GM19023 (cell line): ENCODE results near the gene NATD1.

Experiments
- ATAC-seq: cut with Tn5 transposase; IDR thresholded peaks from one replicate; pipeline ENCODE4 v1.9.1; 2021; ENCODE audit warnings: mild to moderate bottlenecking, moderate library complexity; ENCODE audit not compliant: unreplicated experiment

NATD1 gene

DNA sequence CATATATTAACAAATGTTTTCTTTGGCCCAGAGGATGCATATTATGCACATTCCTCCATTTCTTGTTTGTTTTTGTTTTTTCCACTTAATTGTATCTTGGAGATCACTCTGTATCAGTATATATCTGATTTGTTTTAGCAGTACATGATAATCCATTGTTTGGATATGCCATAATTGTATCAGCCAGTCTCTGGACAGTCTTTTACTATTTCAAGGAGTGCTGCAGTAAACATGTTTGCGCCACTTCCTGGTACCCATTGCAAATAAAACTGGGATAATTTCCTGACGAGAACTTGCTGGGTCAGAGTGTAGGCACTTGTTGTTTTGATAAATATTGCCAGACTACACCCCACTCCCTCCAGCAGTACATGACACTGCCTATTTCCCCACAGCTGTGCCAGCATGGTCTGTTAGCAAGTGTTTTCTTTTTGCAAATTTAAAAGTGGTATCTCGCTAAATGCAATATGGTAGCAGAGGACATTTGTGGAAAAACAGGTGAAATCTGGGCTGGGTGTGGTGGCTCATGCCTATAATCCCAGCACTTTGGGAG, 34.3 kb downstream of the NATD1 start:
- no peak for ATAC-seq

DNA sequence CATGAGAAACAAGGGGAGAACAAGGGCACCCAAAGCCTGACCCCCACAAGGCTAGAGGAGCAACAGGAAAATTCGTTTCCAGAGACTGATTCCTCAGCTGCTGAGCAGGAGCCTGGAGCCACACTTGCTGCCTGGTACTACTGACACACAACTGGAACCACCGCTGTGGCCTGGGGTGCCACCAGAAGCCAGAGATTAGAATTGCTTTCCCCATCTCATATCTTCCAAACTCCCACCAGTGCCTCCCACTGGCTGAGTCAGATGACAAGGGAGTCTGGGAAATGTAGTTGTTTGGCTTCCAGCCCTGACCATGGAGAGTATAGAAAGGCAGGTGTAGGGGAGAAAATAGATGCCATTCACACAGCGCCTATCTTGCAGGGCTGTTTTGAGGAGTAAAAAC, 35.1 kb downstream of the NATD1 start:
- ATAC-seq, result no peak

DNA sequence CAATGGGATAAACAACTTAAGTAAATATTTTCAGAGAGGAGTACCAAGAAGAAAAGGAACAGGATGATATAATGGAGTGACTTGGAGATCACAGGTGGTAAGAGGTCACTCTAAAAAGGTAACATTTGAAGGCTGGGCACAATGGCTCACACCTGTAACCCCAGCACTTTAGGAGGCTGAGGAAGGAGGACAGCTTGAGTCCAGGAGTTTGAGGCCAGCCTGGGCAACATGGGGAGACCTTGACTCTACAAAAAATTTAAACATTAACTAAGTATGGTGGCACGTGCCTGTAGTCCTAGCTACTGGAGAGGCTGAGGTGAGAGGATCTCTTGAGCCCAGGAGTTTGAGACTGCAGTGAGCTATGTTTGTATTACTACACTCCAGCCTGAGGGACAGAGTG, 35.9 kb downstream of the NATD1 start:
- no peak for ATAC-seq

DNA sequence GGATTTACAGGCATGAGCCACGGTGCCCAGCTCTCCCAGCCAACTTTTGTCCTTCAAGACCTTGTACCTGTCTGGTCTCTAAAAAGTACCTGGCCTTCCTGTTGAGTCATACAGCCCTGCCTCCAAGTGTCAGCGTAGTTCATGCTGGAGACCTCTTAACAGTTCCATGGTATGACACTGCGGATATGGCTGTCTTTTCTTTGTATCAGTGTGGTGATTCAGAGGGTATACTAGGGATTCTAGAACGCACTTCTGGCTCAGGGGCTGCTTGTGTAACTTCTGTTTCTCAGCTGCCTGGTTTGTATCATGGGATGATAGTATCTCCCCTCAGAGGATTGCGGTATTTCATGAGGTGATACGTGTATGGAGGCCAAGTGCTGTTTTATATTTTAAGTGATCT, 37.3 kb downstream of the NATD1 start:
- ATAC-seq, result no peak

DNA sequence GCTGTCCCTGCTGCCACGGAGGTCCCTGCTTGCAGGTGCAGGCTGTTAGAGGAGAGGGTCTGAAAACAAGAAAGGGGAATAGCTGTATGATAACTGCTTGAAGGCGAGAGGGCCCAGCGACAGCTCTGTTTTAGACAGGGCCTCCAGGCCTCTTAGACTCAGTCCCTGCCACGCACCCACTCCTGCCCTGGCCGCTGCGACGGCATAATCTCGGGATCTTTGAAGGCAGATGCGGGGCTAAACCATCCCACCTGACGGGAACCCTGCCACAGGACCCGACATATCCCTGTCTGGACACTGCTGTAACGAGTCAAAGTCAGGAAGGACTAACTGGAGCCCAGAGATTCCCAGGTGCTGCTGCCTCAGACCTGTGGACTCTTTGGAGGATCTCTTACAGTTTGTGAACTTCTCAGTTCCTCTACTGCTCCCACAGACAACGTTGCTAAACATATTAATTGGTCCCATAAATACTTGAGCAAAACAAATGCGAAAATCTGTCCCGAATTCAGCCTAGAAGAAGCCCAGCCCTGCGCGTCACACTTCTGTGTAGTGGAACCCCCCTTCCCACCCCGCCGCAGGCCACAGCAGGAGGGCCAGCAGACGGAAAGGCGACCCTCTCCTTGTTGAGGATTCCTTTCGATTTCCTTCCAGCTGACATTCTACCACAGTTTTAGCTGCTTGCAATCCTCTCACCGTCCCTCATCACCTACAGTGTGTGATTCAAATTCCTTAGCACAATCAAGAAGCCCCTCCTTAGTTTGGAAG, 38.3 kb downstream of the NATD1 start:
- ATAC-seq, result peak; percentile 8

DNA sequence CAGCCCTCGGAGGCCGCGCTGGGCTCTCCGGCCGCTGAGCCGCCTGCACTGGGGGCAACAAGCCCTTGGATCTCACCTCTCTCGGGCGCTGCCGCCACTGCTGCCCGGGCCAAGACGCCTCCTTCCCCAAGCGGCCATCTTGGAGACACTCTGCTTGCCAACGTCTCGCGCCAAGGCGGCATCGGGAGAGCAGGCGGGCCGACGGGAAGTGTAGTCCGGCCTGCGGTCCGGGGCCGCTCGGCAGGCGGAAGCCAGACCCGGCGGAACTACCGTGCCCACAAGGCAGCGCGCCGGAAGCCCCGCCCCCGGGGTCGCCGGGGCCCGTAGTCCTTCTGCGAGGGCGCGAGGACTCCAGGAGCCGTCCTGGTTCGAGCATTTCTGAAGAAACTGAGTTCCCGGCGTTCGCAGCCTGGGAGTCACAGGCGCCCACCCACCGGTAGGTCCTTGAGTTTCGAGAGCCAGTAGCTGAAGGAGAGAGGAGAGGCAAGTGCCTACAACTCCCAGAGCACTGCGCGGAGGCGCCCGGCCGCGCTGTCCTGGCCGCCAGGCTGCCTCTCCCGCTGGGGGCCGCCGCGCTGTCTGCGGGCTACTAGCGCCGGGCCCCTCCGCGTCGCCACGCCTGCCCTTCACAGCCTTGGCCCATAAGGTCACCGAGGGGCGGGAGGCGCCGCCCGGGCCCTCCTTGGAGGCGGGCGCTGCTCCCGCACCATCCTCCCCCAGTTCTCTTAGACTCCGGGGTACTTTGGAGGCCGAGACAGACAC, 39.0 kb downstream of the NATD1 start, which contains the start of gene TMEM11:
Gene TMEM11 (minus strand): TSS at position 147 of the 762 bp plus-strand sequence. CDS start 9 bp downstream, at position 138.
- peak; percentile 86 for ATAC-seq

DNA sequence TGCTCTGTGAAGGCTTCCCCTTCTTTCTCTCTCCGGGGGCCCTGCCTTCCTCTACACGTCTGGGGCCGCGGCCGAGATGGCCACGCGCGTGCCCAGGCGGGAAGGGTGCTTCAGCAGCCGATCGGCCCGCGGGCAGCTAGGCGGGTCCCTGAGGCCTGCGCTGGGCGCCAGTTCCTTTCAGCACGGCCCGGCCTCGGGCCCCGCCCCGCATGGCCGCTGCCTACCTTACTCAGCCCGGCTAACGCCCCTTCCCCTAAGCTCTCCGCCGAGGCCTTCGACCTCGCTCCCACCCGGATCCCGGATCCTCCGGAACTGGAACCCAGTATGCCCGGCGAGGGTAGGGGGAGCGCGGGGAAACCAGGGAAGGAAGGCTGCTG, 39.6 kb downstream of the NATD1 start:
- ATAC-seq, result peak; percentile 6

DNA sequence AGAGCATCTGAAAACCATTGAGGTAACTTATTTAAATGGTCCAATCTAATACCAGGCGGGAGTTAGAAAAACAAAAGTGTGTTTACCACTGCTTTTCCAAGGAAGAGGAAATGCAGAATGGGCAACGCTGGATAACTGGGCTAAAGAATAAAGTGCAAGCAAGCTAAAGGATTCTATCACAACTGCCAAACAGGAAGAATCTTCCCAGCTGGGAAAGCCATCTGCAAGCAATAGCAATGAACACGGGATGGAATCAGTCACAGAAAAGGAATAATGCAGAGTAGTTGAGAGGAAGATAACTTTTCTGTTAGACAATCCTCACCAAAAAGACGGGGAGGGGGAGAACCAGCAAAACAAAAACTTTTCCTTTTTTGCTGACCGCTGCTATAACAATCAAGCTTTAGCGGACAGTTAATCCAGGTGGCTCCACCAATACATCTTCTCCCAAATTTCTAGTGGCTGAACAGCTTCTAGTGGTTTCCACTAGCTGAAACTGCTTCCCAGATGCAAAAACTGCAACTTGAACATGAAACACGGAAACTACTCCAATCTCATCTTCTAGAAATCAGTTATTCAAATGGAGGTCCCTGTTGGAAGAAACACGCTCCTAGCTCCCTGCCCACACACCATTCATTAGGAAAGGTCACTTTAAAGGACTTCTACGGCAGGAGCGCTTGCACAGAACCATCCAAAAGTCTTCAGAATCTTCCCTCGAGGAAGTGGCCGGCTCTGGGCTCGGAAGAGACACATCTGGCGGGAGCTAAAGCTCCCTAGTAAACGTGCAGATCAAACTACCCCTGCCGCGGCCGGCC, 40.2 kb downstream of the NATD1 start:
- ATAC-seq, result no peak

DNA sequence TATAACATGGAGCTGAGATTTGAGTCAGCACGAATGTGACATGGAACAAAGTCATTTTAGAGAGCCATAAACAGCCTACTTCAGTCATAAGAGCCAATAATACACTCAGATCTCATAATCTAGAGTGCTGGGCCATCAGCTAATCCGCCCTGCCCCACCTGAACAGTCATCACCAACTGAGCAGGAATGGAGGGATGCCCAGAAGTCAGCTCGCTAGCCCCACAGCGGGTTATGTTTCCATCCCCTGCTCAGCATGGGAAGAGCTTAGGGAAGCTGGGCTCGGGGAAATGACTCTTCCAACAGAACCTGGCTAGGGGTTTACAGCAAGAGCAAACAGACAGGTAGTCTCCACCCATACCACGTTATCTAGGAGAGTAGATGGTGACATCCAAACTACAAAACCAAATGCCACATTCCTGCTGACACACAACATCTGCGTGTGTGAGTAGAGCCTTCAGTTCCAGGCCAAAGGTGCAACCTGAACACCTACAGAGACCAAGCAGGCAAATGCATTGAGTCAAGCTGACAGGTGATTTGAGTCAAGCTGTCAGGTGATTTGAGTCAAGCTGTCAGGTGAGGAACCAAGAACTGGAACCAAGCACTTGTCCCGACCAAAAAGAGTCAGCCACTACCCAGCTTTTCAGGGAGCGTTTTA, 41.3 kb downstream of the NATD1 start:
- no peak for ATAC-seq

DNA sequence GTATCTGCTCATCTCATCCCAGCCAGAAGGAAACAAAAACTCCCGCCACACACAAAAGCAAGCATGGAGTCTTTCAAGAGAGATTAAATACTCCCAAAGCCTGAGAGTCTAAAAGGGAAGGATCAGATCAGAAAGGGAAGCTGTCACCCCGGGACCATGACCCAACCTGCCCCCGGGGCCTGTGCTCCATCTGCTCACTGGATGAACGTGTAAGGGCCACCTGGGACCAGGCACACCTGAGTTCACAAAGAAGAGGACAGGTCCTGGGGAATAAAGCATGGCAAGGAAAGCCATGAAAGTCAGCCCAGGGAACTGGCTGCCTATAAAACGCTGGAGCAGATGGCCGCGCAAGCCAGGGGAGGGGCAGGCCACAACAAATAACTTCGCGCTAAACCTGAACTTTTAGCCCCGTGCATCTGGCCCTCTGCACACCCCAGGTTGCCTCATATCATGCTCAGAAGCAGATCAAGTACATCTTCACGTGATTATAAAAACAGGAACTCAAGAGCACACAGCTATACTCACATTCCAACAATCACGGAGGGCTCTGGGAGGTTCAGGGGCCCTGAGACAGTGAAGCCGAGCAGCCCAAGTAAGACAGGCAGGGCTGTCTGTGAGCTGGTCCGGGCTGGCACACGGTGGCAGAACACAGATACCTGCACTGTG, 42.7 kb downstream of the NATD1 start:
- no peak for ATAC-seq

DNA sequence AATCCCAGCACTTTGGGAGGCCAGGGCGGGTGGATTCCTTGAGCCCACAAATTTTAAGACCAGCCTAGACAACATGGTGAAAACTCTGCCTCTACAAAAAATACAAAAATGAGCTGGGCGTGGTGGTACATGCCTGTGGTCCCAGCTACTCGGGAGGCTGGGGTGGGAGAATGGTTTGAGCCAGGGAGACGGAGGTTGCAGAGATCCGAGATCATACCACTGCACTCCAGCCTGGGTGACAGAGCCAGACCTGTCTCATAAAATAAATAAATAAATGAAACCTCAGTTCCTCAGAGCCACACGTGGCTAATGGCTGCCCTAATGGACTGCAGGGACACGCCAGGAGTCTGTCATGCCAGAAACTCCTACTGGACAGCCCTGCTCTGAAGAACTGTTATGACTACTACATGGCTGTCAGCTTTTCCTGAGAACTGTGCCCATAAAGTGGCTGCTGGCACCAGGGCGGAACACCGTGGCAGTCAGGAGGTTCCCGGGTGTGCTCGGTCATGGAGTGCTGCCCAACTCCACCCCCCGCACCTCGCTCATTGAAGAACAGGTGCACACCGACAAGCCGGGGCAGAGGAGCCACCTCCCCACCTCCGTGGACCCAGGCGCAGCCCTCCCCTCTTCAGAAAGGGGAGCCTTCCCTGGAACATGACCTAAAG, 43.6 kb downstream of the NATD1 start:
- no peak for ATAC-seq

DNA sequence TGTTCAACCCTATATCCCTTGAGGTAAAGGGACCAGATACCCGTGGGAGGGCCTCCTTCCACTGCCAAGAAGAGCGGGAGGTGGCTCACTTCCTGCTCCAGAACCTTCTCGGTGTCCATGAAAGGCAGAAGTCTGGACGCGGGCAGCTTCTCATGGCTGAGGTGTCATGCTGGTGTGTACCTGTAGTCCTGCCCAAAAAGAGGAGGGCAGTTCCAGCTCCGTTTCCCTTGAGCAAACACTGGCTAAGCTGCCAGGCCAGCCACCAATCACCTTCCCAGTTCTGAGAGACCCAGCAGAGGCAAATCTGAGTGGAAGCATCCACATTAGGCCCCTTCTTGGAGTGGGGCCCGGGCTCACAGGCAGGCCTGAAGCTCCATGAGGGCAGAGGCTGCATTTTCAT, 44.9 kb downstream of the NATD1 start:
- ATAC-seq, result no peak

DNA sequence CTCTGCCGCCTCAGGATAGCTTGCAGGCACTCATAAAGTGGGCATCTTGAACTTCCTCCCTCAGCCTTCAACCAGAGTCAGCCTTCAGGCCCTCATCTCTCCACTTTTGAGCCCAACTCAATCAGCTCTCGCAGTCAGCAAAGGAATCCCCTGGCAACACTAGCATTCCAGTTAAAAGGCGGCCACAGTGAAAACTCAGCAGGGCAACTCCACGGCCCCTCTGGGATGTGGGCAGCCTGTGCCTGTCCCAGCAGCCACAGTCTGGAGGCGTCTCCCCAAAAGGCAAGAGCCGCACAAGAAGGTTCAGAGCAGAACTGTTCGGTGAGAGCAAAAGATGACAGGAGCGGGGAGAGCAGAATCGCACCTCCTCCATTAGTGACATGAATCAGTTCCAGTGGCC, 48.3 kb downstream of the NATD1 start:
- no peak for ATAC-seq

DNA sequence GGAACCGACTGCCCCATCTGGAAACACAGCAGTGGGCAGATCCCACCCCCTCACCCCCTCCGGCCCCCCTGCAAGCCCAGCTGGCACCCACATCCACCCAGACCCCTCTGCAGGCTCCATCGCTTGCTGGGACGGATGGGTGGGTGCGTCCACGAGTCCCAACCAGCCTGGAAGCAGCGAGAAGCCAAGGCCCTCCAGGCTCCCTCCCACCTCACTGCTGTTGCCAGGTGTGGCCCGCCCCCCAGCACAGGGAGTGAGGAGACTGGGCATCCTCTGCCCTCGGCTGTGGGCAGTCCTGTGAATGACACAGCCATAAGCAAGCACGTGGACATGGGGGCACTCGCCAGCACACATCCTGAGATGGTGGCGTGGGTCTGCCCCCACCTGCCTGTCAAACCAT, 50.7 kb downstream of the NATD1 start:
- no peak for ATAC-seq

DNA sequence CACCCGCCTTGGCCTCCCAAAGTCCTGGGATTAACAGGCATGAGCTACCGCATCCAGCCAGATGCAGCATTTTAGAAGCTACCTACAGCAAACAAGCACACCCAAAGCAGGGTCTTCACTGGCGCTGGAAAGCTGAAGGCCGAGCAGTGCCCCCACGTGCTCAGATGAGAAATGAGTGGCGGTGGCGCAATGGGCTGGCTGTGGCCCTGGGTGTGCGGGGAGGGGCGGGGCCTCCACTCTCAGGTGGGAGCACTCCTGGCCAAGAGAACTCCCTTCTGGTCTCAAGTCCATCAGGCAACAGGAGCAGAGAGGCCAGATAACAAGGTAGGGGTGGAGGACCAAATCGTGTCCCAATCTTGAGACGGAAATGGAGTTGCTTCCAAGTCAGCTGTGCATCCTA, 51.3 kb downstream of the NATD1 start:
- no peak for ATAC-seq

DNA sequence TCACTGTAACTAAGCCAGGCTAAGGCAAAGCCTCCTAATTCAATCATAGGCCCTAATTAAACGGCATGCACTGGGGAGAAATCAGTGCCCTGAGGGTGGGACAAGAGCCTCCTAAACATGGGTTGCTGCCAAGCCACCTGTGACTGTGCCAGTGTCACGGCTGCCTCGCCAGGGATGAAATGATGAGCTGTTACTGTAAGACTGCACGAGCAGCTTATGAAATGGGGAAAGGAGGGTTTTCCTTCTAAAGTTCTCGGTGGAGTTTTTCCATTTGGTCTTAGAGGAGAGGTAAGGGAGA, 52.0 kb downstream of the NATD1 start:
- ATAC-seq, result no peak

DNA sequence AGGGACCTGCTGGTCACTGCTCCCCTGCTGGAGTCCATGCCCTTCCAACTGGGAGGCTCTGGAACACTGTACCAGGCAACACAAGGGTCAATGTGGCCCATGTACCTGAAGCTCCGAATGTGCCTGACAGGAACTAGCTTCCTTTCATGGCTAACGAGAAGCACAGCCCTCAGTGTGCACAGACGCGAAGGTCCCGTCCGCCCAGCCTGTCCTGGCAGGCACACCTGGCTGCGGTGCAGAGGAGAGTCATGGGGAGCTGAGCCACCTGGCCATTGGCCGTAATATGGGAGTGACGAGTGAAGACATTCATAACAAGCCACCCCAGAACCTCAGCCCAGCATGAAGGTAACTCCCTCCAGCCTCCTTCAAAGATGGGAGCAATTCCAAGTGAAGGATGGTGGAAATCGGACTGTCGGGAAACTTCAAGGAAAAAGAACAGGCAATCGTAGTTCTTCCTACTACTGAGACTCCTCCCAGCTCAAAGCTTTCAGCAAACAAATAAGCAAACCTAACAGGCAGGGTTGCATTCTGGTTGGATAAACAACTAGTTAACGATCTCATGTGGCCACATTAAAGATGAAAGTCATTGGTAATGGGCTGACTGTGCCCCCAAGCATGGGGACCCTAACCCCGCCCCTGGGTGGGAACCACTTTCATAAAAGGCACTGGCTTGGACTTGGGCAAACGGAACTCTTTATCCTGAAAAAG, 52.5 kb downstream of the NATD1 start:
- no peak for ATAC-seq

DNA sequence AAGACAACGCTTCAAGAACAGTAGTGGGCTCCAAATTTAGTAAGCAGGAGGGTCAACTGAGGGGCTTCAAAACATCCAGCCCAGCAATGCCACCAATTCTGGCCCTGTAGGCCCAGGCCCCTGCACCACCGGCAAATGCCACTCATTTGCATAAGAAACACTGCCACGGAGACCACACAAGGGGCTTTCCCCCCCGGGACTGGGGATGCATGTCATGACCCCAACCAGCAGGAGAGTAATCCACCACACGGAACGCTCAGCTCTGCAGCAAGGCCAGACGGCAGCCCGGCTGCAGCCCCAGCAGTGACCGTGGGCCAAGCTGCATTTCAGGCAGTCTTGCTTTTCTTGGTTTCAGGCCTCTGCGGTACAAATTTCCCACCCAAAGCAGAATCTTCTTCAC, 53.4 kb downstream of the NATD1 start:
- ATAC-seq, result peak; percentile 54

DNA sequence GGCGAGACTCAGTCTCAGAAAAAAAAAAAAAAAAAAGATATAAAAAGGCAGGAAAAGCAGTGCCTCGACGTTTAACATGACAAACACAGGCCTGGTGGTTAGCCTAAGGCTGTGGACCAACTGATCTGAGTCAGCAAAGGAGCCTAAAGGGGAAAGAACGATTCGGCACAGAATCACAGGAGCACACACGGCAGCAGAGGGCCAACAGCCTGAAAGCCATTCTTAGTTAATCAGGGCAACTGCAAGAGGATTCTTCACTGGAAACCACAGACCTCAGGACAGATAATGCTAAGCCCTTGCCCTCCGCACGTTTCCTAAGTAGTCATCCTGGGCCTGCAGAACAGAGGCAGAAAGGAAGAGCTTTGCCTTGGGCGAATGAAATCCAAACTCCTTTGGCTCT, 53.9 kb downstream of the NATD1 start:
- no peak for ATAC-seq
